Measurements from ENCODE around the gene PLCD3.
A peak's percentile ranks its signal among the peaks of the same experiment; 100 is the strongest.

PLCD3 gene

DNA sequence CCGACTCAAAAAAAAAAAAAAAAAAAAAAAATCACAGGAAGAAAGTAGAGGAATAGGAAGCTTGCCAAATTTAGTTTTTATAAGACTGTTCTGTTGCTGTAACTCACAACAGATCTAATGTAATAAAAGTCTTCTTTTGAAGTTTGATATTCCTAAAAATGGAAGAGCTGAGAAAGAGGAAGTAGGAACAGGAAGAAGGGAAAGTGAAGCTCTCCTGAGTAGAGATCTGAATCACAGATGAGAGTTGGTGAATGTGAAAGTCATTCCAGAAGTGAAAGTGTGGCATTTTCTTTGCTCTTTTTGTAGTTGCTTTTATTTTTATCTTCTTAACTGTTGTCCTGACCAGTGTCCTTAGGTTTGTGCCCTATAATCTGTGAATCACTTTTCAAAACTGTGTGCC is 69.1 kb downstream of the PLCD3 start:
- no peak for DNase-seq

DNA sequence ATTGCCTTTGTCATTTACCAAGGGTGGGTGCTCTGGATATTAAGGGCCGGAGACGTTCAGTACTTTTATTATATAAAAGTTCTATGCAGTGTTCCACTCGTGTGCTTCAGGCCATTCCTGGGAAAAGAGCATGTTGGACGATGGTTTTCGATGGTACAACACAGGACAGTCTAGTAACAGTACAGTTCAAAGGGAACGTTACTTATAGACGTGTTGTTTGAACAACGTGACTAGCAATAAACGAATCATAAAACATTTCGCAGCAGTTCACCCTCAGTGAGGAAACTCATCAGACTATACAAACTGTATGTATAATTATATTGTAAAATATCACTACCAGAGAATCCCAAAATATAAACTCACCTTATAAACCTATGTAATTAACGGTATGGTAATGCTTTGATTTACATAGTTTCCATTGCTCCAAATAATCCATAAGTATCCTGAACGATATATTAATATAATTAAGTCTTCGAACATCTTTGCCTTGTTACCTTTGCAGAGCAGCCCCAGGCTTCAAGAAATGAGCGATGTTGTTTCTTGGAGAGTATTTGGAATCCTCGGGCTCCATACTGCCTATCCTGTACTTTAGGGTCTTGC is 70.6 kb downstream of the PLCD3 start:
- DNase-seq = no peak

DNA sequence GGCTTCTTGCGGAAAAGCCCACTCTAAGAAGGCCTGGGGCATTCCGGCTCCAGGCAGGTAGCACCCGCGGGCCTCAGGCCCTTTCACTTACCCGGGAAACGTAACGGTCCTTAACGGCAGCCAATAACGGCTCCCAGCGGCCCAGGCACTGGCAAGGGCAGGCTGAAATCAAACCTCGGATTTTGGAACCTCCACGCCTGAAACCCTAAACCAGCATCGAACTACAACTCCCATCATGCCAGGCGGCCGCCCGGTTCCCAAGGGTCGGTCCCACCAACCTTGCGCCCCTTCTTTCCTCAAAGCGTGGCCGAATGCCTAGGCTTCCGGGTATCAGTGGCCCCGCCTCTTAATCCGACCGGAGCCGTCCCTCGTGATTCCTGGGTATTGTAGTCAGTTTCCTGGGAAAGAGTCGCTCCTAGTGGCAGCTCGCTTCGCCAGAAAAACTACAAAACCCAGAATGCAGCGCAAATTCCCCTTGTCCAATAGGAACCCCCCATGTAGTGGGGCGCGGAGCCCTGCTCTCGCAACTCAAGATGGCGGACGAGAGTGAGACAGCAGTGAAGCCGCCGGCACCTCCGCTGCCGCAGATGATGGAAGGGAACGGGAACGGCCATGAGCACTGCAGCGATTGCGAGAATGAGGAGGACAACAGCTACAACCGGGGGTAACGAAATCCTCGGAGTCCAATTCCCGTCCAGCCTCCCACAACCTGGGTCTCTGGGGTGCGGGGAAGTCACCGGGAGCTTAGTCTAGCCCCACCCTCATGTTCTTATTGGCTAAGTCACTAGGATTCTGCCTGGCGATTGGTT is 71.3 kb downstream of the PLCD3 start, which contains the start of gene NMT1:
NMT1 (plus strand) TSS at position 521 of the 809 bp plus-strand sequence; CDS start at position 534, 13 bp downstream.
- DNase-seq = peak; percentile 100

DNA sequence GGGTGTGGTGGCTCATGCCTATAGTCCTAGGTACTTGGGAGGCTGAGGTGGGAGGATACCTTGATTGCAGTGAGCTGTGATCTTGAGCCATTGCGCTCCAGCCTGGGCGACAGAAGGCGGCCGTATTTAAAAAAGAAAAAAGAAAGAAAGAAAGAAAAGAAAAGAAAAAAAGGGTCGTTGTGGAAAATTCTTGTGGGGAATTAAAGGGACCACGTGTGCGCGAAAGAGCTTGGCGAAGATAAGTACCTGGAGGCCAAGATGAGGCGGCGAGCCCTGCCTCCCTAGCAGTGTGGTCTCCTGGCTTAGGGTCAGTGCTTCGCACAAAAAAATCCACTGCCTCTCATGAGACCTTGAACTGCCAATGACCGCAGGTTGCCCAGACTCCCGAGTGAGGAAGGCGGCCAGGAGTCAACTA is 71.9 kb downstream of the PLCD3 start:
- DNase-seq = no peak
